ENCODE measurements around the gene UACA.

DNA sequence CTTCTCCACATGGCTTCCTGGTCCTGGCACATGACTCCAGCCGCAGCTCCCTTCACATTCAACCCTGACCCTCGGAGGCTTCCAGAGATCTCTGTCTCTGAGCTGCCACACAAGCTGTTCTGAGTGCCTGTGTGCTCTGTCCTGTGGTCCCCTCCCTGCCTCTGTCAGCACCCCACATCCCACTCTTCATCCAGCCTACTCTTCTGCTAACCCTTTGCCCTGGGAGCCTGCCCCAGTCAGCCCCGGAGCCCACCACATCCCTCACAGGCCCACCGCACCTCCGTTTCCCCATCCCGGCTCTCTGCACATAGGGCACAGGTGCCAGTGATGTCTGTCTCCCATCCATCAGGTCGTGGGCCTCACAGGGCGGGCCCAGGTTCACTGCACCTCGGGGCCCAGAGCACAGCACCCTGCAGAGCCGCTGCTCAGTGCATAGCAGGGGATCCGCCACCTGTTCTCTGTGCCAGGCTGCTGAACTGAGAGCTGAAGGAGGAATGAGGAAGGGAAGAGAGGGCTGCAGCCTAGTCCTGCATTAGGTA is 133.6 kb downstream of the UACA start:
- TF ChIP-seq EZH2 (IDR thresholded peaks at IDR 0.05), result no peak
- TF ChIP-seq POLR2AphosphoS5 (IDR thresholded peaks at IDR 0.05; ENCODE audit: borderline replicate concordance, low read depth, low read length), result no peak

Measured in SK-N-MC (cell line).